Measurements from ENCODE around the gene MKX.

GRCh38 chr10:27643301-27643700 lies 102.3 kb downstream of the MKX start:
- no peak for TF ChIP-seq CTCF (IDR thresholded peaks at IDR 0.05; ENCODE audit: low read depth, low read length, missing input control)
- no peak for TF ChIP-seq GABPA (IDR thresholded peaks at IDR 0.05 in 1 of 2, conservative IDR thresholded peaks at IDR 0.05 in 1 of 2)
- no peak for TF ChIP-seq HNF4A (conservative IDR thresholded peaks at IDR 0.05)
- TF ChIP-seq FOXA1 (IDR thresholded peaks at IDR 0.05): no peak
- TF ChIP-seq RXRA (IDR thresholded peaks at IDR 0.05): no peak
- TF ChIP-seq JUND (IDR thresholded peaks at IDR 0.05): no peak
- TF ChIP-seq REST (IDR thresholded peaks at IDR 0.05): no peak
- no peak for TF ChIP-seq TAF1 (conservative IDR thresholded peaks at IDR 0.05)
- no peak for TF ChIP-seq RAD21 (IDR thresholded peaks at IDR 0.05)
- TF ChIP-seq FOXA2 (IDR thresholded peaks at IDR 0.05): no peak
- TF ChIP-seq MAX (IDR thresholded peaks at IDR 0.05): no peak
- no peak for TF ChIP-seq HNF4G (IDR thresholded peaks at IDR 0.05)
- no peak for TF ChIP-seq YY1 (IDR thresholded peaks at IDR 0.05)
- no peak for TF ChIP-seq ZBTB33 (IDR thresholded peaks at IDR 0.05)

All from liver (tissue), 3 donors.